ENCODE data around the gene SCIMP.

SCIMP gene

DNA sequence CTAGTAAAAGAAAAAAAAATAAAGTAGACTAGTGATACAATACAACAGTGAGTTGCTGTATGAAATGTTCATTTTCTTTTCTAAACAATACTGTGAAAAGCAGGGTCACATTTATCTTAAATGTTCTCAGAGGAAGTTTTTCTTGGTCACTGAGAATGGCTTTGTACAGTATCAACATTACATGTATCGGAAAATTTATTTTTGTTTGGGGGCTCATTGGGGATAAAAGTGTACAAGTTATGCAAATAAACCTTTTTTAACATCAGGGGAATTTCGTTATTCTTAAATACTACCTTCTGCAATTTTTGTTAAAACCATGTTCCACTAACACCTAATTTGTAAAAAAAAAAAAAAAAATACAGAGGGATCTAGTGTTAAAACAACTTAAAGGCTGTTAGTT is 34.3 kb downstream of the SCIMP start:
- DNase-seq (ENCODE audit: low read depth): no peak
- TF ChIP-seq, protein P1, sequence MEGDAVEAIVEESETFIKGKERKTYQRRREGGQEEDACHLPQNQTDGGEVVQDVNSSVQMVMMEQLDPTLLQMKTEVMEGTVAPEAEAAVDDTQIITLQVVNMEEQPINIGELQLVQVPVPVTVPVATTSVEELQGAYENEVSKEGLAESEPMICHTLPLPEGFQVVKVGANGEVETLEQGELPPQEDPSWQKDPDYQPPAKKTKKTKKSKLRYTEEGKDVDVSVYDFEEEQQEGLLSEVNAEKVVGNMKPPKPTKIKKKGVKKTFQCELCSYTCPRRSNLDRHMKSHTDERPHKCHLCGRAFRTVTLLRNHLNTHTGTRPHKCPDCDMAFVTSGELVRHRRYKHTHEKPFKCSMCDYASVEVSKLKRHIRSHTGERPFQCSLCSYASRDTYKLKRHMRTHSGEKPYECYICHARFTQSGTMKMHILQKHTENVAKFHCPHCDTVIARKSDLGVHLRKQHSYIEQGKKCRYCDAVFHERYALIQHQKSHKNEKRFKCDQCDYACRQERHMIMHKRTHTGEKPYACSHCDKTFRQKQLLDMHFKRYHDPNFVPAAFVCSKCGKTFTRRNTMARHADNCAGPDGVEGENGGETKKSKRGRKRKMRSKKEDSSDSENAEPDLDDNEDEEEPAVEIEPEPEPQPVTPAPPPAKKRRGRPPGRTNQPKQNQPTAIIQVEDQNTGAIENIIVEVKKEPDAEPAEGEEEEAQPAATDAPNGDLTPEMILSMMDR (conservative IDR thresholded peaks at IDR 0.05; ENCODE audit: low read depth, low read length): no peak
- H3K4me3 ChIP-seq (ENCODE audit: low read length): no peak overlapping the region

DNA sequence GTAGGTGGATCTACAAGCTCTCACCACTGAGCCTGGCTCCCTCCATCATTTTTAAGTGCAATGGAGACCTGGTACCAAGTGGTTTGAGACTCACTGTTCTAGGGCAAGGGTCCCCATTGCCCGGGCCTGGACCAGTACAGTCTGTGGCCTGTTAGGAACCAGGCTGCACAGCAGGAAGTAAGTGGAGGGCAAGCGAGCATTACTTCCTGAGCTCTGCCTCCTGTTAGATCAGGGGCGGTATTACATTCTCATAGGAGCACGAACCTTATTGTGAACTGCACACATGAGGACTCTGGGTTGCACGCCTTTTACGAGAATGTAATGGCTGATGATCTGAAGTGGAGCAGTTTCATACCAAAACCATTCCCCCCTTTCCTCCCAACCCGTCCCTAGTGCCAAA is 36.2 kb downstream of the SCIMP start:
- DNase-seq (ENCODE audit: low read depth): no peak
- TF ChIP-seq, protein P1 (conservative IDR thresholded peaks at IDR 0.05; ENCODE audit: low read depth, low read length): no peak
- no peak overlapping the region for H3K4me3 ChIP-seq (ENCODE audit: low read length)

DNA sequence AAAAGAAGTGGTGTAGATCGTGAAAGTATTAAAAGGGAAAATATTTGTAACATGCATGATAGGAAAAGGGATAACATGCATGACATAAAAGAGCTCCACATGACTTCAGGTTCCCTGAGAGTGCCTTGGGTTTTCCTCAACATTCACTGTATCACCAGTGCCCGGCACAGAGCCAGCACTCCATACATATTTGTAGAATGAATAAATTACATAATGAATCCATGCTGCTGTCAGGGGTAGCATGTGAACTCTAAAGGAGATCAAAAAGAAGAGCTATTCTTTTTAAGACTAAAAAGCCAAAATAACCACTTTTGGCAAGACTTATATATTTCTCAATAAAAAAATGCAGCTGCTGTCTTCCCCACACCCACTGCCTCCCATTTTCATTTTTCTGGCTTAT is 40.3 kb downstream of the SCIMP start:
- TF ChIP-seq, protein P1 (conservative IDR thresholded peaks at IDR 0.05; ENCODE audit: low read depth, low read length): no peak
- no peak overlapping the region for H3K4me3 ChIP-seq (ENCODE audit: low read length)
- no peak for DNase-seq (ENCODE audit: low read depth)

DNA sequence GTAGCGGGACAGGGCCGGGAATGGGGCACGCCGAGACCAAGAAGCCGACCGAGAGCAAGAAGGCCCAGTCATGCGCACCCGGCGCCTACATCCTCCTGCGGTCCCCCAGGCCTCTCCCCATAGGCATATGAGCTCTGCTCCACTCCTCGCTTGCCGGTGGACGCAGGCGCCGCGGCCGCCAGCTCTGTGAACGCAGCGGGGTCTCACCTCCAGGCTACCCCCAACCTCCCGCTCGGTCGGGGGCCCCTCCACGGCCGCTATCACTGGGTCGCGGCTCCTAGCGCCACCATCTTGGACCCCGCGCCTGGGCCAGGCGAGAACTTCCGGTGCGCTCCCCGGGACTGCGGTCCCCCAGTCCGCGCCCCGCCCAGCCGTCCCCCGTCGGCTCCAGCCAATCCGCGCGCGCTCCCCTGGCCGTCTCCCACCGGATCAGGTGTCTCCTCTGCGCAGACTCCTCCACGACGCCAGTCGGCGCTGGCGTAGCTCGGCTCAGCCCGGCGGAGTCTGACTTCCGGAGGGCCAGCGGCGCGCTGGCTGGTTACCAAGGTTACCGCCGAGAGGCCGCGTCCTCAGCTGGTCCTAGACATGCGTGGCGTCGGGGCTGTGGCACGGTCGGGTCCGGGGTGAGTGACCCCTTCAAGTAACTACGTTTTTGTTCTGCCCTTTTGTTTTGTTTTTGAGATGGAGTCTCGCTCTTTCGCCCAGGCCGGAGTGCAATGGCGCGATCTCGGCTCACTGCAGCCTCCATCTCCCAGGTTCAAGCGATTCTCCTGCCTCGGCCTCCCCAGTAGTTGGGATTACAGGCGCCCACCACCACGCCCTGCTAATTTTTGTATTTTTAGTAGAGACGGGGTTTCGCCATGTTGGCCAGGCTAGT is 42.9 kb downstream of the SCIMP start, which contains the start of gene ZNF594:
Gene ZNF594 (minus strand): TSS at position 328 of the 877 bp plus-strand sequence. CDS start 7,612 bp downstream, outside the sequence.
- DNase-seq (ENCODE audit: low read depth): peak; percentile 83
- TF ChIP-seq, protein P1 (conservative IDR thresholded peaks at IDR 0.05; ENCODE audit: low read depth, low read length): peak; percentile 64
- peak within 1 kb of the TSS; percentile 78 for H3K4me3 ChIP-seq (ENCODE audit: low read length)

DNA sequence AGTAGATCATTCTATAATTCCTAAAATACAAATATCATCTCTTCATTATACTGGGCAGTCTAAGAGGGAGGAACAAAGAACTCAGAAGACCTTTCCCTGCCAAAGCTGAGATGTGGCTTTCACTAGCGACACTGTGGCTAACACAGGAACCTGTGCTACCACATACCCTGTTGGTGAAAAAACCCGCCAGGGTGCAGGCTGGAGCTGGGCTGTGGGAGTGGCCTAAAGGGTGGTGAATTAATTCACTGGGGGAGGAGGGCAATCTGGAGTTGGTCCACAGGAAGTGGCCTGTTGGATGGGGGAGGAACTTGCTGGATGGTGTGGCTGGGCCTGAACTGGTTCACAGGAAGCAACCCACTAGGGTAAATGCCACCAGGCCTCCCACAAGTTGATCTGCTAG is 50.4 kb downstream of the SCIMP start:
- no peak for DNase-seq (ENCODE audit: low read depth)
- no peak overlapping the region for H3K4me3 ChIP-seq (ENCODE audit: low read length)
- TF ChIP-seq, protein P1 (conservative IDR thresholded peaks at IDR 0.05; ENCODE audit: low read depth, low read length): no peak

DNA sequence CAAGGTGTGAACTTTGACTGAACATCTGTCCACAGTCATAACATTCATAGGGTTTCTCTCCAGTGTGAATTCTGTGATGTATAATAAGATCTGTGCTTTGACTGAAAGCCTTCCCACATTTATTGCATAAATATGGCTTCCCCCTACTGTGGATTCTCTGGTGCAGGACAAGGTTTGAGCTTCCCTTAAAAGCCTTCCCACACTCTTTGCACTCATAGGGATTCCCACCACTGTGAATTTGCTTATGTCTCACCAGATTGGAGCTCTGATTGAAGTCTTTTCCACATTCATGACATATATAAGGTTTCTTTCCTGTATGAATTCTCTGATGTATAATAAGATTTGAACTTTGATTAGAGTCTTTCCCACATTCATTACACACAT is 51.3 kb downstream of the SCIMP start:
- no peak overlapping the region for H3K4me3 ChIP-seq (ENCODE audit: low read length)
- TF ChIP-seq, protein P1 (conservative IDR thresholded peaks at IDR 0.05; ENCODE audit: low read depth, low read length): no peak
- no peak for DNase-seq (ENCODE audit: low read depth)
